ENCODE data around the gene RAPH1. TPM values are rescaled to one million over a fixed set of nuclear protein-coding genes. Genes with fewer than 3 reads are reported as not detected.
A peak's percentile ranks its signal among the peaks of the same experiment; 100 is the strongest.

Gene RAPH1
- total RNA-seq, 1 experiment from 2014 or later, result 126 TPM

DNA sequence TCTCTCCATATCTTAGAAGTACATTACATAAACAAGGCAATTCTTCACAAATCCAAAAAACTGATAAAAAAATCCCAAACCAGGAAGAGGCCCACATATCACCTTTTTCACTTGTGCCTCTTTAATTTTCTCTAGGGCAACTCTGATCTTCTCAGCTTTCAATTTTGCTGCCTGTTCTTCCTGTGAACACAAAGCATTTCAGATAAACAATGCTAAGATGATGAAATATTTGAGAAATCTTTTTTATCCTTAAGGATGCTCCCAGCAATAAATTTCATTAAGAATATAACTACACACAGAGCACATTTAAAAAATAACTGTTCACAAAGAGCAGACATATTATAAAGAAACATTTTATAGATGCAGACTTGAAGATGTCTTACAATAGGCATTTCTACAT lies 73.4 kb downstream of the RAPH1 start:
- CTCF ChIA-PET, result interaction anchor here (0.6 kb wide), 1 partner anchor 12 kb away, joined by 4 read pairs; no protein-coding TSS in a partner anchor
- H3K4me1 Mint-ChIP-seq (ENCODE audit: low read depth, unreplicated experiment), result no peaks in the 10 kb centered on the region

GRCh38 chr2:203455209-203455608 lies 79.9 kb downstream of the RAPH1 start:
- no peak for TF ChIP-seq CTCF (IDR thresholded peaks at IDR 0.05; ENCODE audit: unreplicated experiment)
- intact Hi-C loops (cut with micrococcal nuclease; ENCODE audit: unreplicated experiment), result no loop called here
- DNase-seq, result no peak
- no TSS peak for BruUV-seq (replicated peaks)
- Mint-ChIP-seq H3K27me3 (ENCODE audit: unreplicated experiment) (no peaks in the 10 kb centered on the region), H3K4me3 (ENCODE audit: low read depth, unreplicated experiment) (no peak overlapping the region), H3K4me1 (ENCODE audit: low read depth, unreplicated experiment) (peaks cover 16% of the 10 kb centered on the region), H3K27ac (ENCODE audit: unreplicated experiment) (no peak overlapping the region), H3K9me3 (ENCODE audit: low read depth, unreplicated experiment) (no peaks in the 10 kb centered on the region), H3K36me3 (ENCODE audit: insufficient read depth, unreplicated experiment) (peaks cover 67% of the 10 kb centered on the region)
- CTCF ChIA-PET, result no interaction called here

More for the DNA sequence above, 73.4 kb downstream of the RAPH1 start:
- intact Hi-C loops (cut with micrococcal nuclease; ENCODE audit: unreplicated experiment), result no loop called here
- TF ChIP-seq CTCF (IDR thresholded peaks at IDR 0.05; ENCODE audit: unreplicated experiment), result no peak
- Mint-ChIP-seq H3K9me3 (ENCODE audit: low read depth, unreplicated experiment) (no peaks in the 10 kb centered on the region), H3K27me3 (ENCODE audit: unreplicated experiment) (no peaks in the 10 kb centered on the region), H3K4me3 (ENCODE audit: low read depth, unreplicated experiment) (no peak overlapping the region), H3K36me3 (ENCODE audit: insufficient read depth, unreplicated experiment) (peaks cover 63% of the 10 kb centered on the region), H3K27ac (ENCODE audit: unreplicated experiment) (no peak overlapping the region)
- no peak for DNase-seq
- no TSS peak for BruUV-seq (replicated peaks)

DNA sequence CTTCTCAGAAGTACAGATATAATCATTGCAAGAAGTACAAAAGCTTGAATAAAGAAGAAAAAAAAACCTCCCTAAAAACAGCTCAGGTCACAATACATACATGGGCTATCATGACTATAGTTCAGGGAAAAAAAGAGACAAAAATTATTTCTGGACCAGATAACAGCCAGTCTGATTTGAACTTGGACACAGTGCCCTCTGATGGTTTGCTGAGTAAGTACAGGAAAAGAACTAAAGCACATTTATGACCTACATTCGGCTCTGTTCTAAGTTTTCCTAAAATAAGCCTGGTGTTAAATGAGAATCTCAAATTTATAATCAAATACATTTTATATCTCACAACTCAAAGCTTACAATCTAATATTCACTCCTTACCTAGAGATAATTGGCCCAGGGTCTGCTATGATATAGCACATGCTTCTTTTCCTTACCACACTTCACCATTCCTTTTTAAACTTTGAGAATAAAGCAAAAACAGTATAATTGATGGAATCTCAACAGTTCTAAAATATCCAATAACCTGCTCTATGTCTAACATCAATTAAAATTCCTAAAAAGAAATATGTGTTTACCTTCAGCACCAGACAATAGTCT lies 81.1 kb downstream of the RAPH1 start:
- Mint-ChIP-seq H3K36me3 (ENCODE audit: insufficient read depth, unreplicated experiment) (peaks cover 57% of the 10 kb centered on the region), H3K27ac (ENCODE audit: unreplicated experiment) (no peak overlapping the region), H3K27me3 (ENCODE audit: unreplicated experiment) (no peaks in the 10 kb centered on the region), H3K9me3 (ENCODE audit: low read depth, unreplicated experiment) (no peaks in the 10 kb centered on the region), H3K4me3 (ENCODE audit: low read depth, unreplicated experiment) (no peak overlapping the region), H3K4me1 (ENCODE audit: low read depth, unreplicated experiment) (peaks cover 16% of the 10 kb centered on the region)
- DNase-seq, result peak; percentile 46
- intact Hi-C loops (cut with micrococcal nuclease; ENCODE audit: unreplicated experiment), result loop anchor here (5.0 kb wide), 1 partner anchor 227 kb away; no protein-coding TSS in a partner anchor
- CTCF ChIA-PET, result interaction anchor here (0.5 kb wide), 1 partner anchor 270 kb away, joined by 7 read pairs; no protein-coding TSS in a partner anchor
- peak; percentile 57 for TF ChIP-seq CTCF (IDR thresholded peaks at IDR 0.05; ENCODE audit: unreplicated experiment)
- no TSS peak for BruUV-seq (replicated peaks)

GRCh38 chr2:203451689-203452088 lies 83.4 kb downstream of the RAPH1 start:
- BruUV-seq (replicated peaks), result no TSS peak
- Mint-ChIP-seq H3K4me1 (ENCODE audit: low read depth, unreplicated experiment) (peaks cover 16% of the 10 kb centered on the region), H3K27me3 (ENCODE audit: unreplicated experiment) (no peaks in the 10 kb centered on the region), H3K9me3 (ENCODE audit: low read depth, unreplicated experiment) (no peaks in the 10 kb centered on the region), H3K4me3 (ENCODE audit: low read depth, unreplicated experiment) (peak overlapping the region; percentile 10), H3K36me3 (ENCODE audit: insufficient read depth, unreplicated experiment) (peaks cover 47% of the 10 kb centered on the region), H3K27ac (ENCODE audit: unreplicated experiment) (peak overlapping the region; percentile 59)
- TF ChIP-seq CTCF (IDR thresholded peaks at IDR 0.05; ENCODE audit: unreplicated experiment), result no peak
- intact Hi-C loops (cut with micrococcal nuclease; ENCODE audit: unreplicated experiment), result loop anchor here (5.0 kb wide), 1 partner anchor 224 kb away; no protein-coding TSS in a partner anchor
- no peak for DNase-seq
- CTCF ChIA-PET, result no interaction called here

All from Calu3 (cell line).